HepG2 (cell line): Measurements from ENCODE around the gene GNRH2. TPM values are rescaled to one million over a fixed set of nuclear protein-coding genes. Genes with fewer than 3 reads are reported as not detected.
A peak's percentile ranks its signal among the peaks of the same experiment; 100 is the strongest.

Source experiments
- MIXL1 ChIP-seq: IDR thresholded peaks from 2 replicates; pipeline ENCODE4 v1.6.1; 2016
- NFE2L2 ChIP-seq: fragments of 150-350 bp; IDR thresholded peaks from 2 replicates; pipeline ENCODE4 v1.6.1; 2014; ENCODE audit warnings: low read length
- PATZ1 ChIP-seq: sonication (generic); formaldehyde crosslinking; IDR thresholded peaks from 2 replicates; pipeline ENCODE4 v1.4.0; 2020; ENCODE audit warnings: missing genetic modification reagents
- PRMT3 ChIP-seq: sonication (generic); formaldehyde crosslinking; IDR thresholded peaks from 2 replicates; pipeline ENCODE4 v1.8.1; 2022; ENCODE audit warnings: low read depth, mild to moderate bottlenecking, moderate library complexity, missing genetic modification reagents, borderline replicate concordance
- RXRB ChIP-seq: IDR thresholded peaks from 2 replicates; pipeline ENCODE4 v1.6.1; 2016; ENCODE audit warnings: borderline replicate concordance, missing genetic modification reagents, missing compliant biosample characterization
- TCF7L2 ChIP-seq: IDR thresholded peaks from 2 replicates; pipeline ENCODE4 v1.6.1; 2011; ENCODE audit warnings: mild to moderate bottlenecking, low read depth, low read length, moderate library complexity
- TOE1 ChIP-seq: sonication (generic); formaldehyde crosslinking; IDR thresholded peaks from 2 replicates; pipeline ENCODE4 v1.4.0; 2020; ENCODE audit warnings: mild to moderate bottlenecking, missing genetic modification reagents
- YEATS2 ChIP-seq: sonication (generic); formaldehyde crosslinking; IDR thresholded peaks from 2 replicates; pipeline ENCODE4 v1.4.0; 2020; ENCODE audit warnings: missing genetic modification reagents, borderline replicate concordance
- ZBTB25 ChIP-seq: IDR thresholded peaks from 2 replicates; pipeline ENCODE4 v1.6.1; 2018; ENCODE audit warnings: missing genetic modification reagents
- ZBTB26 ChIP-seq: IDR thresholded peaks from 2 replicates; pipeline ENCODE4 v1.6.1; 2016; ENCODE audit warnings: missing compliant biosample characterization, missing genetic modification reagents, borderline replicate concordance
- ZFP36 ChIP-seq: fragments of 150-350 bp; IDR thresholded peaks from 2 replicates; pipeline ENCODE4 v1.6.1; 2018; ENCODE audit warnings: borderline replicate concordance, low read length, low read depth; ENCODE audit not compliant: partially characterized antibody
- ZNF180 ChIP-seq: sonication (generic); formaldehyde crosslinking; IDR thresholded peaks from 2 replicates; pipeline ENCODE4 v1.4.0; 2020; ENCODE audit warnings: low read depth, missing genetic modification reagents, borderline replicate concordance
- ZNF292 ChIP-seq: sonication (generic); formaldehyde crosslinking; IDR thresholded peaks from 2 replicates; pipeline ENCODE4 v1.8.1; 2022; ENCODE audit warnings: mild to moderate bottlenecking, low read depth, missing genetic modification reagents, borderline replicate concordance
- ZNF383 ChIP-seq: sonication (generic); formaldehyde crosslinking; IDR thresholded peaks from 2 replicates; pipeline ENCODE4 v1.4.0; 2020; ENCODE audit warnings: missing genetic modification reagents, mild to moderate bottlenecking, borderline replicate concordance
- ZNF430 ChIP-seq: sonication (generic); formaldehyde crosslinking; IDR thresholded peaks from 2 replicates; pipeline ENCODE4 v1.9.0; 2021; ENCODE audit warnings: mild to moderate bottlenecking, missing genetic modification reagents
- ZNF713 ChIP-seq: sonication (generic); formaldehyde crosslinking; IDR thresholded peaks from 2 replicates; pipeline ENCODE4 v1.4.0; 2020; ENCODE audit warnings: mild to moderate bottlenecking, missing genetic modification reagents
- ZNF770 ChIP-seq: sonication (generic); formaldehyde crosslinking; IDR thresholded peaks from 2 replicates; pipeline ENCODE4 v1.5.0; 2020; ENCODE audit warnings: mild to moderate bottlenecking, missing genetic modification reagents
- ZNF878 ChIP-seq: sonication (generic); formaldehyde crosslinking; IDR thresholded peaks from 2 replicates; pipeline ENCODE4 v1.8.1; 2023; ENCODE audit warnings: mild to moderate bottlenecking, missing genetic modification reagents, moderate library complexity
- ZSCAN5A ChIP-seq: sonication (generic); formaldehyde crosslinking; IDR thresholded peaks from 2 replicates; pipeline ENCODE4 v1.8.0; 2022; ENCODE audit warnings: mild to moderate bottlenecking, missing genetic modification reagents, borderline replicate concordance
- polyA plus RNA-seq, 8 experiments: library from polyadenylated mRNA; depleted of rRNA in 3 of 8; stranded (reverse) in 7 of 8; unstranded in 1 of 8; fragments of >200 nt; fragmentation: Illumina TruSeq in 4 of 8; extraction: Trizol in 4 of 8; gene quantifications; 2 replicates each; pipeline versions ENCODE4 v1.2.1 to v1.2.3, GENCODE V29; 2011 to 2016; ENCODE audit warnings: low read depth in 4 of 8, missing spikeins in 1 of 8, mixed read lengths in 1 of 8; ENCODE audit not compliant: insufficient read depth in 1 of 8
- total RNA-seq, 5 experiments: library from RNA; depleted of rRNA; stranded (reverse); fragments of >200 nt; fragmentation: Illumina TruSeq; extraction: Trizol; gene quantifications; 2 replicates each; pipeline ENCODE4 v1.2.3, GENCODE V29; 2016; ENCODE audit warnings: low read depth in 1 of 5

The GNRH2 gene
- total and polyA plus RNA-seq, 2 of the 13 experiments (the other 11 are each of a cell fraction or from before 2014, with no cell fraction given) = 0.28 TPM; not detected in 1

GRCh38 chr20:3082955-3083952 is 39.8 kb downstream of the GNRH2 start (continued):
- no peak for TF ChIP-seq ZNF770
- TF ChIP-seq RXRB (CRISPR knock-in tag) = no peak
- no peak for TF ChIP-seq MIXL1 (CRISPR knock-in tag)
- TF ChIP-seq PATZ1 (CRISPR knock-in tag) = peak; percentile 35
- peak; percentile 71; the same call in 1 of the 2 replicates for TF ChIP-seq ZNF430 (CRISPR knock-in tag)
- no peak for TF ChIP-seq ZBTB25 (CRISPR knock-in tag)
- TF ChIP-seq ZNF383 (CRISPR knock-in tag) = no peak
- no peak for TF ChIP-seq ZNF180 (CRISPR knock-in tag)
- TF ChIP-seq ZNF713 (CRISPR knock-in tag) = no peak
- no peak for TF ChIP-seq NFE2L2
- TF ChIP-seq PRMT3 (CRISPR knock-in tag) = no peak
- TF ChIP-seq TCF7L2 = no peak
- TF ChIP-seq ZSCAN5A (CRISPR knock-in tag) = no peak
- no peak for TF ChIP-seq TOE1 (CRISPR knock-in tag)
- TF ChIP-seq YEATS2 (CRISPR knock-in tag) = no peak
- TF ChIP-seq ZNF292 (CRISPR knock-in tag) = no peak
- TF ChIP-seq ZNF878 = no peak
- TF ChIP-seq ZFP36 = no peak
- TF ChIP-seq ZBTB26 = no peak
